GM10266 (cell line): ENCODE data around the gene EFNA3.

Experiments used
- DNase-seq: peaks from one replicate; pipeline ENCODE4 v3.0.0; 2012; ENCODE audit errors: extremely low spot score
- TF ChIP-seq, protein P1 (sequence below): IDR thresholded peaks from 2 replicates; pipeline ENCODE4 v1.5.1; 2012; ENCODE audit warnings: mild to moderate bottlenecking, low read depth; ENCODE audit not compliant: control insufficient read depth, insufficient read depth; ENCODE audit errors: missing control alignments

Gene EFNA3

DNA sequence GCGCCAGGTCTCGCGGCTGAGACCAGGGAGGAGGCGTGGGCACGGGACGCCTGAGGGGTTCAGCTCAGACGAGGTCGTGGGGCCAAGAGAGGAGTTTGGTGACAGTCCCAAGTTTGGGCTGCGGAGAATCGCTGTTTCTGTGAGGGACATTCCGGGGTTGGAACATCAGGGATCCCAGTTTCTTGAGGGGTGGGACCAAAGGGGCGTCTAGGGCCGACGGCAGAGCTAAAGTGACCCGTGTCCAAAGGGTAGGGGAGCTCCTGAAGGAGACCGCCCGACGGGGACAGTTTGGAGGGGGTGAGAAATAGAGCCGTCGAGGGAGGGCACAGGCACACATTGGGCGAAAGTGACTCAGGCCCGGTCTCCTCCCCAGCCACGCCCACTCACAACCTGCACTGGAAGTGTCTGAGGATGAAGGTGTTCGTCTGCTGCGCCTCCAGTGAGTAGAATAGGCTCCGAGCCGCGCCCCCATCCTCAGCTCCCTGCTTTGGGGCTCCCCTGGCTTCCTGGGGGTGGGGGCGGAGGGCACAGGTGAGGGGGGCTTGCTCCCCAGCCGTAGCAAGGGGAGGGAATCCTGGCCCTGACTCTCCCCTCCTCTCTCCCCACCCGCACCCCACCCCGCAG, 7.0 kb downstream of the EFNA3 start:
- TF ChIP-seq, protein P1, sequence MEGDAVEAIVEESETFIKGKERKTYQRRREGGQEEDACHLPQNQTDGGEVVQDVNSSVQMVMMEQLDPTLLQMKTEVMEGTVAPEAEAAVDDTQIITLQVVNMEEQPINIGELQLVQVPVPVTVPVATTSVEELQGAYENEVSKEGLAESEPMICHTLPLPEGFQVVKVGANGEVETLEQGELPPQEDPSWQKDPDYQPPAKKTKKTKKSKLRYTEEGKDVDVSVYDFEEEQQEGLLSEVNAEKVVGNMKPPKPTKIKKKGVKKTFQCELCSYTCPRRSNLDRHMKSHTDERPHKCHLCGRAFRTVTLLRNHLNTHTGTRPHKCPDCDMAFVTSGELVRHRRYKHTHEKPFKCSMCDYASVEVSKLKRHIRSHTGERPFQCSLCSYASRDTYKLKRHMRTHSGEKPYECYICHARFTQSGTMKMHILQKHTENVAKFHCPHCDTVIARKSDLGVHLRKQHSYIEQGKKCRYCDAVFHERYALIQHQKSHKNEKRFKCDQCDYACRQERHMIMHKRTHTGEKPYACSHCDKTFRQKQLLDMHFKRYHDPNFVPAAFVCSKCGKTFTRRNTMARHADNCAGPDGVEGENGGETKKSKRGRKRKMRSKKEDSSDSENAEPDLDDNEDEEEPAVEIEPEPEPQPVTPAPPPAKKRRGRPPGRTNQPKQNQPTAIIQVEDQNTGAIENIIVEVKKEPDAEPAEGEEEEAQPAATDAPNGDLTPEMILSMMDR: no peak
- DNase-seq: peak; percentile 56

DNA sequence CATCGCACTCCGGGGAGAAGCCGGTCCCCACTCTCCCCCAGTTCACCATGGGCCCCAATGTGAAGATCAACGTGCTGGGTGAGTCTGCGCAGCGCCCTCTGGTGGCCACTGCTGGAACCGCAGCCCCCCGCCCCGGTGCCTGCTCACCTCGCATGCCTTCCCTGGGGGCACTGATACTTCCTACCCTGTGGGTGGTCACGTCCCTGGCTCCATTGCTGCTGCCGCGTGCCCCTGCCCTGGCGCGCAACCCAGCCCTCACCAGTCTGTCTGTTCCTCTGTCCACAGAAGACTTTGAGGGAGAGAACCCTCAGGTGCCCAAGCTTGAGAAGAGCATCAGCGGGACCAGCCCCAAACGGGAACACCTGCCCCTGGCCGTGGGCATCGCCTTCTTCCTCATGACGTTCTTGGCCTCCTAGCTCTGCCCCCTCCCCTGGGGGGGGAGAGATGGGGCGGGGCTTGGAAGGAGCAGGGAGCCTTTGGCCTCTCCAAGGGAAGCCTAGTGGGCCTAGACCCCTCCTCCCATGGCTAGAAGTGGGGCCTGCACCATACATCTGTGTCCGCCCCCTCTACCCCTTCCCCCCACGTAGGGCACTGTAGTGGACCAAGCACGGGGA, 7.6 kb downstream of the EFNA3 start:
- peak; percentile 85 for DNase-seq
- TF ChIP-seq, protein P1: peak; percentile 97

DNA sequence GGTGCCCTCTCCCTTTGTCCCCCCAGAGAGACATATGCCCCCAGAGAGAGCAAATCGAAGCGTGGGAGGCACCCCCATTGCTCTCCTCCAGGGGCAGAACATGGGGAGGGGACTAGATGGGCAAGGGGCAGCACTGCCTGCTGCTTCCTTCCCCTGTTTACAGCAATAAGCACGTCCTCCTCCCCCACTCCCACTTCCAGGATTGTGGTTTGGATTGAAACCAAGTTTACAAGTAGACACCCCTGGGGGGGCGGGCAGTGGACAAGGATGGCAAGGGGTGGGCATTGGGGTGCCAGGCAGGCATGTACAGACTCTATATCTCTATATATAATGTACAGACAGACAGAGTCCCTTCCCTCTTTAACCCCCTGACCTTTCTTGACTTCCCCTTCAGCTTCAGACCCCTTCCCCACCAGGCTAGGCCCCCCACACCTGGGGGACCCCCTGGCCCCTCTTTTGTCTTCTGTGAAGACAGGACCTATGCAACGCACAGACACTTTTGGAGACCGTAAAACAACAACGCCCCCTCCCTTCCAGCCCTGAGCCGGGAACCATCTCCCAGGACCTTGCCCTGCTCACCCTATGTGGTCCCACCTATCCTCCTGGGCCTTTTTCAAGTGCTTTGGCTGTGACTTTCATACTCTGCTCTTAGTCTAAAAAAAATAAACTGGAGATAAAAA, 8.4 kb downstream of the EFNA3 start:
- no peak for DNase-seq
- TF ChIP-seq, protein P1: no peak

DNA sequence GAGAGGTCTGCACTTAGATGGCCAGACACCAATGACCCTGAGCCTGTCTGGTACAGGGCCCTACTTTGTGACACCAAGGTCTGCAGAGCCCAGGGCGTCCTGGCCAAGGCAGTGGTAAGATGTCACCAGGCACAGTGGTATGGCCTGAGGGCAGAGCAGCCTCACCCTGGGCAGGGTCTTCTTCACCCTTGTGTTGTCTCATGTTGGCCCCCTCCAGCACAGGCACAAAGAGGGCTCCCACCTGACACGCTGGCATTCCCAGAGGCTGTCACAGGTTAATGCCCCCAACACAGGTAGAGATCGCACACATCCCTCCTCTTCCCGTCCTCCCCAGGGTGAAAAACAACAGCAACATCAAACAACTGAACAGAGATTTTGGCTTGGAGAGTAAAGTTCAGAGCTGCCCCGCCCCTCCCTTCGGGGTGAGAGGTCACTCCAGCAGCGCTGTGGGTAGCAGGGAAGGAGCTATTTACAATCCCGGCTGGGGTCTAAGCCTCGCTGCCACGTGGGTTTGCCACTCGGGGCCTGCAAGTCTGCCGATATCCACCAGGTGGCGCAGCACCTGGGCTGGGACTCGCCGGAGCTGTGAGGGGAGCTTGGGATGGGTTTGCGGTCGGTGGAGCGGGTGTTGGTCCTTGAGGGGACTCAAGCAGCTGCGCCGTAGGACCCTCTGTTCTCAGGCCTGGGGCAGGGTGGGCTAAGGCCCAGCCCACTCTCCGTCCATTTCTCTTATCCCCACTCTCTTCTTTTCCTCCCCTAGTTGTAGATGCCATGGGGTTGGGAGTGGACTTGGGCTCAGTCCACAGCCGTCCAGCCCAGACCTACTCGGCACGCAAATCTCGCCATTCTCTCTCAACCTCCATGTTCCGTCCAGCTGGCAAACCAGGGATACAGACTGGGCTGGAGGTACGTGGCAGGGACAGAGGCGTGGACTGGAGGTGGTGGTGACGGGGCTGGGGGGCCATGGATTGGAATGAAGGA, 12.7 kb downstream of the EFNA3 start:
- TF ChIP-seq, protein P1: peak; percentile 98

DNA sequence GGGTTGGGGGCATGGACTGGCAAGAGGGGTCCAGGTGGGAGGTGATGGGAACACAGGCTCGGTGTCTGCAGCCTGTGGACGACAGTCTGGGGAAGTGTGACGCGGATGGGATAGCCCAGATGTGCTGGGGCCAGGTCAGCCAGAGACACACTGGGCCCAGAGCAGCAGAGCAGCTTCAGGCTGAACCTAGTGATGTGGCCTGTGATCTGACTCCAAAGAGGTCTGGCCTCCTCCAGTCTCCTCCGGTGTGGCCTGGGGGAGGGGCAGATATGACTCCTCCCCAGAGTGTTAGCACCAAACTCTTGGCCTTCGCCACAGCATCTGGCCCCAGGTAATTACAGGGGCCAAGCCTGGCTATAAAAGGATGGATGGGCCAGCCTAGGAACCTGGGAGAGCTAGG, 13.5 kb downstream of the EFNA3 start:
- no peak for DNase-seq
- TF ChIP-seq, protein P1: no peak

More for the DNA sequence above, 12.7 kb downstream of the EFNA3 start:
- DNase-seq: peak; percentile 78

DNA sequence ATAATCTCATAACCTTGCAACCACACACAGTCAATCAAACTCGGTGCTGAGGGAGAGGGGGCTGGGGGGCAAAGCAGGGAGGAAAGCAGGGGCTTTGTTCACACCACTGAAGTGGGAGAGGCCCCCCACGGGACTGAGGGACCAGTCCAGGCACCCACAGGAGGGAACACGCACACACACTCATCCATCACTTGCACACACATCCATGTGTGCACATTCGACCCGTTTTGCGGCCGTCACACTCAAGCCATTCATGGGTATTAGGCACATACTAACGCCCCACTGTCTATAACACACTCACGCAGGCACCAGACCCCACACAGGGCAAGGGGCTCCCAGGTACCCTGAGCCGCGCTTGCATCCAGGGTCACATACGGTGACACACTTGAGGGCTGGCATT, 14.0 kb downstream of the EFNA3 start:
- no peak for DNase-seq
- TF ChIP-seq, protein P1: no peak
